HepG2 (cell line): ENCODE data around the gene TRAPPC3. TPM values are rescaled to one million over a fixed set of nuclear protein-coding genes. Genes with fewer than 3 reads are reported as not detected.
A peak's percentile ranks its signal among the peaks of the same experiment; 100 is the strongest.

Experiments used
- BCL6 ChIP-seq: IDR thresholded peaks from 2 replicates; pipeline ENCODE4 v1.6.1; 2016; ENCODE audit warnings: missing genetic modification reagents, missing compliant biosample characterization
- FOSL1 ChIP-seq: sonication (generic); formaldehyde crosslinking; IDR thresholded peaks from 2 replicates; pipeline ENCODE4 v1.9.0; 2021; ENCODE audit warnings: missing genetic modification reagents, borderline replicate concordance
- FOXM1 ChIP-seq: sonication (generic); formaldehyde crosslinking; IDR thresholded peaks from 2 replicates; pipeline ENCODE4 v1.5.0; 2020; ENCODE audit warnings: missing genetic modification reagents
- GABPA ChIP-seq, 2 experiments: IDR thresholded peaks; 2 replicates each; pipeline ENCODE4 v1.6.1; 2011 to 2016; ENCODE audit warnings: low read depth in 2 of 2, low read length in 1 of 2, missing biosample characterization in 1 of 2, missing genetic modification characterization in 1 of 2
- PPARG ChIP-seq: conservative IDR thresholded peaks from 2 replicates; pipeline ENCODE4 v1.6.1; 2016; ENCODE audit warnings: missing biosample characterization, missing genetic modification reagents
- TARDBP ChIP-seq: sonication (generic); formaldehyde crosslinking; IDR thresholded peaks from 2 replicates; pipeline ENCODE4 v1.8.0; 2022; ENCODE audit warnings: mild to moderate bottlenecking, missing genetic modification reagents
- THRA ChIP-seq: sonication (generic); formaldehyde crosslinking; IDR thresholded peaks from 2 replicates; pipeline ENCODE4 v1.4.0; 2020; ENCODE audit warnings: missing genetic modification reagents, borderline replicate concordance
- TRIM24 ChIP-seq: sonication (generic); formaldehyde crosslinking; IDR thresholded peaks from 2 replicates; pipeline ENCODE4 v1.8.0; 2022; ENCODE audit warnings: mild to moderate bottlenecking, missing genetic modification reagents
- UBTF ChIP-seq: sonication (generic); formaldehyde crosslinking; IDR thresholded peaks from 2 replicates; pipeline ENCODE4 v1.4.0; 2020; ENCODE audit warnings: mild to moderate bottlenecking, missing genetic modification reagents
- ZEB1 ChIP-seq: IDR thresholded peaks from 2 replicates; pipeline ENCODE4 v1.6.1; 2012; ENCODE audit warnings: mild to moderate bottlenecking, low read depth, inconsistent platforms; ENCODE audit not compliant: insufficient replicate concordance
- ZHX2 ChIP-seq, 2 experiments: sonication (generic) in 1 of 2; formaldehyde crosslinking in 1 of 2; IDR thresholded peaks; 2 replicates each; pipeline versions ENCODE4 v1.6.1 to v1.9.0; 2014 to 2022; ENCODE audit warnings: antibody characterized with exemption in 1 of 2, borderline replicate concordance in 1 of 2, inconsistent platforms in 1 of 2, low read depth in 1 of 2, missing genetic modification reagents in 1 of 2
- ZNF224 ChIP-seq: sonication (generic); formaldehyde crosslinking; IDR thresholded peaks from 2 replicates; pipeline ENCODE4 v1.5.0; 2020; ENCODE audit warnings: mild to moderate bottlenecking, missing genetic modification reagents
- ZNF607 ChIP-seq: sonication (generic); formaldehyde crosslinking; IDR thresholded peaks from 2 replicates; pipeline ENCODE4 v1.5.1; 2020; ENCODE audit warnings: missing genetic modification reagents, mild to moderate bottlenecking, borderline replicate concordance
- ZNF629 ChIP-seq: sonication (generic); formaldehyde crosslinking; conservative IDR thresholded peaks from 2 replicates; pipeline ENCODE4 v1.5.0; 2020; ENCODE audit warnings: missing genetic modification reagents
- ZNF713 ChIP-seq: sonication (generic); formaldehyde crosslinking; IDR thresholded peaks from 2 replicates; pipeline ENCODE4 v1.4.0; 2020; ENCODE audit warnings: mild to moderate bottlenecking, missing genetic modification reagents
- polyA plus RNA-seq, 8 experiments: library from polyadenylated mRNA; depleted of rRNA in 3 of 8; stranded (reverse) in 7 of 8; unstranded in 1 of 8; fragments of >200 nt; fragmentation: Illumina TruSeq in 4 of 8; extraction: Trizol in 4 of 8; gene quantifications; 2 replicates each; pipeline versions ENCODE4 v1.2.1 to v1.2.3, GENCODE V29; 2011 to 2016; ENCODE audit warnings: low read depth in 4 of 8, missing spikeins in 1 of 8, mixed read lengths in 1 of 8; ENCODE audit not compliant: insufficient read depth in 1 of 8
- total RNA-seq, 5 experiments: library from RNA; depleted of rRNA; stranded (reverse); fragments of >200 nt; fragmentation: Illumina TruSeq; extraction: Trizol; gene quantifications; 2 replicates each; pipeline ENCODE4 v1.2.3, GENCODE V29; 2016; ENCODE audit warnings: low read depth in 1 of 5
- TF ChIP-seq, protein P1 (sequence below): sonication (generic); formaldehyde crosslinking; IDR thresholded peaks from 2 replicates; pipeline ENCODE4 v1.8.1; 2022; ENCODE audit warnings: mild to moderate bottlenecking, missing genetic modification reagents

Gene TRAPPC3
- total and polyA plus RNA-seq, 2 of the 13 experiments (the other 11 are each of a cell fraction or from before 2014, with no cell fraction given), result 53.7 to 62.4 TPM

DNA sequence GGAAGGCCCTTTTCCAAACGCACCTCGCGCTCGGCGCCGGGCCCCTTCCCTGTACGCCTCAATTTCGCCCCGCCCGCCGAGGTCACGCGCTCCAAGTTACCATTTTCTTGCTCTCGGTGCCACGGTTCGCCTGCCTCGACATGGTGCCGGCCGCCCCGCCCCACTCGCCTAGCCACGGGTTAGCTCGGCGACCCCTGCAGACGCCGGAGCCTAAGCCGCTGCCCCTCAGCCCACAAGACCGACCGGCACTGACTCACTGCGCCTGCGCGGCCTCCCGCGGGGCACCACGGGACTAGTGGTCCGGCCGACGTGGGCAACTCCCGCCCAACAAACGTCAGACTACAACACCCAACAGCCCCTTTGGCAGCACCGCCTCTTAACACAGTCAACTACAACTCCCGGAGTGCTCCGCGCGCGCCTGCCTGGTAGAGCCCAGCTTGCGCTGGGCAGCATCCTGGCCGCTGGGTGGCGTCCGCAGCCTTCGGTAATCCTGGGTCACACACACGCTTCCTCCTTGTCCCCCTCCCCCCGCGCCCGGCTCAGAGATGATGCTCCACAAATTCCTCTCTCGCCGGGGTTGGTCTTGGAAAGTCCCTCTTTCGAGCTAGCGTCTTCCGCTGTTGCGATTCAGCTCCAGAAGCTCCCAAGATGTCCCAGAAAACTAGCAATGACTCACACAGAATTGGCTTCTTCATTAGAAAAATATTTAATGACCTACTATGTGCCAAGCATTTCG lies at the start of gene TRAPPC3 (continued):
- peak; percentile 24; the same call in 1 of the 2 replicates for TF ChIP-seq ZHX2 (IDR thresholded peaks at IDR 0.05; ENCODE audit: low read depth)
- TF ChIP-seq ZHX2 (CRISPR knock-in tag; IDR thresholded peaks at IDR 0.05; ENCODE audit: borderline replicate concordance), result no peak
- TF ChIP-seq BCL6 (CRISPR knock-in tag), result no peak
- TF ChIP-seq TARDBP (CRISPR knock-in tag), result peak; percentile 84
- no peak for TF ChIP-seq ZNF713
- no peak for TF ChIP-seq ZEB1
- no peak for TF ChIP-seq GABPA (IDR thresholded peaks at IDR 0.05; ENCODE audit: low read depth, low read length)
- peak; percentile 86 for TF ChIP-seq GABPA (CRISPR knock-in tag; IDR thresholded peaks at IDR 0.05; ENCODE audit: low read depth)
- no peak for TF ChIP-seq FOXM1 (CRISPR knock-in tag)
- TF ChIP-seq, protein P1, sequence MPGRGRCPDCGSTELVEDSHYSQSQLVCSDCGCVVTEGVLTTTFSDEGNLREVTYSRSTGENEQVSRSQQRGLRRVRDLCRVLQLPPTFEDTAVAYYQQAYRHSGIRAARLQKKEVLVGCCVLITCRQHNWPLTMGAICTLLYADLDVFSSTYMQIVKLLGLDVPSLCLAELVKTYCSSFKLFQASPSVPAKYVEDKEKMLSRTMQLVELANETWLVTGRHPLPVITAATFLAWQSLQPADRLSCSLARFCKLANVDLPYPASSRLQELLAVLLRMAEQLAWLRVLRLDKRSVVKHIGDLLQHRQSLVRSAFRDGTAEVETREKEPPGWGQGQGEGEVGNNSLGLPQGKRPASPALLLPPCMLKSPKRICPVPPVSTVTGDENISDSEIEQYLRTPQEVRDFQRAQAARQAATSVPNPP (CRISPR knock-in tag), result no peak; the same call in 1 of the 2 replicates
- no peak for TF ChIP-seq TRIM24 (CRISPR knock-in tag)
- TF ChIP-seq FOSL1 (CRISPR knock-in tag), result no peak
- peak; percentile 91 for TF ChIP-seq ZNF224 (CRISPR knock-in tag)
- 0 out of 2 replicates have a peak, but pooled peaks have one; percentile 54 for TF ChIP-seq UBTF (CRISPR knock-in tag)
- TF ChIP-seq ZNF629 (CRISPR knock-in tag), result no peak
- 0 out of 2 replicates have a peak, but pooled peaks have one; percentile 53 for TF ChIP-seq ZNF607
- peak; percentile 28; the same call in 1 of the 2 replicates for TF ChIP-seq THRA
- peak; percentile 48; the same call in 1 of the 2 replicates for TF ChIP-seq PPARG (CRISPR knock-in tag)
